Lung (tissue), 12 donors: ENCODE data around the gene SLC19A1. TPM values are rescaled to one million over a fixed set of nuclear protein-coding genes. Genes with fewer than 3 reads are reported as not detected.

Experiments
- ATAC-seq: fragments of 200-7000 bp; cut with Tn5 transposase; one replicate; pipeline ENCODE4 v1.9.1; 2020; ENCODE audit warnings: moderate number of reproducible peaks; ENCODE audit not compliant: insufficient read depth, low FRiP score
- DNase-seq, 3 donors: peaks; one replicate each; pipeline ENCODE4 v3.0.0-alpha.2; 2013 to 2017
- H3K27ac ChIP-seq, 2 donors: one replicate each; pipeline ENCODE4 v1.5.1; 2013; ENCODE audit warnings: mild to moderate bottlenecking in 2 of 2, moderate library complexity in 2 of 2, control low read depth in 1 of 2, inconsistent platforms in 1 of 2, low read depth in 1 of 2, low read length in 1 of 2
- H3K27me3 ChIP-seq, 3 donors: one replicate each; pipeline ENCODE4 v1.5.1; 2013; ENCODE audit warnings: low read length in 2 of 3; ENCODE audit not compliant: control insufficient read depth in 3 of 3, insufficient read depth in 3 of 3
- H3K36me3 ChIP-seq, 4 donors: one replicate each; pipeline ENCODE4 v1.5.1; 2013; ENCODE audit warnings: low read length in 4 of 4, mild to moderate bottlenecking in 1 of 4, moderate library complexity in 1 of 4; ENCODE audit not compliant: control insufficient read depth in 4 of 4, insufficient read depth in 4 of 4
- H3K4me1 ChIP-seq, 5 donors: one replicate each; pipeline ENCODE4 v1.5.1; 2013; ENCODE audit warnings: low read length in 5 of 5, mild to moderate bottlenecking in 2 of 5, moderate library complexity in 1 of 5; ENCODE audit not compliant: control insufficient read depth in 5 of 5, insufficient read depth in 5 of 5
- H3K4me3 ChIP-seq: one replicate; pipeline ENCODE4 v1.5.1; 2013; ENCODE audit warnings: mild to moderate bottlenecking, control low read depth, moderate library complexity
- H3K9ac ChIP-seq, 2 donors: one replicate each; pipeline ENCODE4 v1.5.1; 2013; ENCODE audit warnings: low read length in 2 of 2, control low read depth in 1 of 2; ENCODE audit not compliant: insufficient read depth in 1 of 2
- H3K9me3 ChIP-seq, 4 donors: one replicate each; pipeline ENCODE4 v1.5.1; 2013; ENCODE audit warnings: low read length in 3 of 4, mild to moderate bottlenecking in 1 of 4, moderate library complexity in 1 of 4; ENCODE audit not compliant: control insufficient read depth in 4 of 4, insufficient read depth in 3 of 4
- WGBS, 2 donors: extraction: QIAGEN DNeasy Blood & Tissue Kit; methylation state at CpG; one replicate each; pipeline ENCODE4 v1.1.7; 2013; 5-methylcytosine and 5-hydroxymethylcytosine counted together
- polyA plus RNA-seq, 2 donors: library from polyadenylated mRNA; stranded (reverse); fragments of 200-250 nt; gene quantifications; one replicate each; pipeline ENCODE4 v1.2.1, GENCODE V29; 2013
- total RNA-seq, 2 donors: library from RNA; depleted of rRNA in 1 of 2; stranded (reverse); fragments of >200 nt in 1 of 2; gene quantifications; one replicate each; pipeline ENCODE4 v1.2.1, GENCODE V29; 2014 to 2021
- TF ChIP-seq, protein P1 (sequence below): IDR thresholded peaks from 2 replicates; pipeline ENCODE4 v1.5.1; 2012; ENCODE audit warnings: mild to moderate bottlenecking; ENCODE audit errors: control extremely low read depth, extremely low read depth
- donor health status: control.
- donor health status: control.
- donor health status: Bipolar disorder and iron deficiency.
- donor health status: healthy.
- donor health status: DM: yes; HTN: yes; CAD: no.

Gene SLC19A1
- total and polyA plus RNA-seq, 4 donors, result 23.8 to 42.0 (median 26.2) TPM

DNA sequence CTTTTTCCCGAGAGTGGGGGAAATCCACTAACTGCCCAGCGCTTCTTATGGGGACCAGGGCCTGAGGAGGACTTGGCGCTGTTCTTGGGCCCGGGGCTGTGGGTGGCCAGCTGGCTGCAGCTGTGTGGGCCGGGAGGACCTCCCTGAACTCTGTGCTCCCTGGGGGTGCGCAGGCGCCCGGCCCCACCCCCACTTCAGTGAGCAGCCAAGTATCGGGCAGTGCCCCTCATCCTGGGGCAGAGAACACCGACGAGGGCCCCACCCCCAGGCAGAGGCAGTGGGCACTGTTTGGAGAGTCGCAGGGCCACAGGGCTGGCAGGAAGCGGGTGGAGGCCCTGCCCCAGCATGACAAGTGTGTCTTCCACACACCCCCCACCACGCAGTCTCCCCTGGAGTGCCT is 32.5 kb upstream of the SLC19A1 start:
- Histone ChIP-seq H3K9ac (peak overlapping the region in 1 of 2 donors; percentile 6), H3K27ac (no peak overlapping the region), H3K27me3 (no peaks in the 10 kb centered on the region), H3K4me3 (no peak overlapping the region), H3K9me3 (no peaks in the 10 kb centered on the region), H3K4me1 (peaks cover 0 to 25% (median 11%) of the 10 kb centered on the region in 5 donors), H3K36me3 (no peaks in the 10 kb centered on the region)
- ATAC-seq (no peak), DNase-seq (peak; percentile 65 to 66 (median 65))
- 64 to 79% methylated on average over 14 of the region's 14 CpGs for WGBS, 2 donors
- TF ChIP-seq, protein P1, sequence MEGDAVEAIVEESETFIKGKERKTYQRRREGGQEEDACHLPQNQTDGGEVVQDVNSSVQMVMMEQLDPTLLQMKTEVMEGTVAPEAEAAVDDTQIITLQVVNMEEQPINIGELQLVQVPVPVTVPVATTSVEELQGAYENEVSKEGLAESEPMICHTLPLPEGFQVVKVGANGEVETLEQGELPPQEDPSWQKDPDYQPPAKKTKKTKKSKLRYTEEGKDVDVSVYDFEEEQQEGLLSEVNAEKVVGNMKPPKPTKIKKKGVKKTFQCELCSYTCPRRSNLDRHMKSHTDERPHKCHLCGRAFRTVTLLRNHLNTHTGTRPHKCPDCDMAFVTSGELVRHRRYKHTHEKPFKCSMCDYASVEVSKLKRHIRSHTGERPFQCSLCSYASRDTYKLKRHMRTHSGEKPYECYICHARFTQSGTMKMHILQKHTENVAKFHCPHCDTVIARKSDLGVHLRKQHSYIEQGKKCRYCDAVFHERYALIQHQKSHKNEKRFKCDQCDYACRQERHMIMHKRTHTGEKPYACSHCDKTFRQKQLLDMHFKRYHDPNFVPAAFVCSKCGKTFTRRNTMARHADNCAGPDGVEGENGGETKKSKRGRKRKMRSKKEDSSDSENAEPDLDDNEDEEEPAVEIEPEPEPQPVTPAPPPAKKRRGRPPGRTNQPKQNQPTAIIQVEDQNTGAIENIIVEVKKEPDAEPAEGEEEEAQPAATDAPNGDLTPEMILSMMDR, result no peak

DNA sequence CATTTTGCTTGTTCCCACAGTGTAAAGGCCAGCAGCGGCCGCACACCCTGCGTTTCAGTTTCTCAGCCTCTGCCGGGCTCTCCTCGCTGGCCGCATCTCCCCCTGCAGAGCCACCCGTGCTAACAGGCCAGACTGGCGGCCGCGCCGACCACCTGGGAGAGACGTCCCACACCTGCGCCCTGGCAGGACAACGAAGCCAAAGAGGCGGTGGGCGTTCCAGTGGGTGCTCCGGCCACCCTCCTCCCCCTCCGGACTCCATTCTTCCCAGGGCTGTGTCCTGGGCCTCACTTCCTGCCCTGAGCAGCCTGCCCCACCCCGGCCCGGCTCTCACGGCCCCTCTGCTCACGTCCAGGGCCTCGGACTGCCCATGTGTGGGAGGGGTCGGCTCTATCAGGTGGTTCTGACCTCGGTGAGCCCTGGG is 31.9 kb upstream of the SLC19A1 start:
- Histone ChIP-seq H3K9me3 (no peaks in the 10 kb centered on the region), H3K27ac (no peak overlapping the region), H3K27me3 (no peaks in the 10 kb centered on the region), H3K36me3 (no peaks in the 10 kb centered on the region), H3K9ac (peak overlapping the region in 1 of 2 donors; percentile 6), H3K4me1 (peaks cover 0 to 25% (median 11%) of the 10 kb centered on the region in 5 donors), H3K4me3 (no peak overlapping the region)
- WGBS, 2 donors, result 76 to 85% methylated on average over 25 of the region's 25 CpGs
- no peak for DNase-seq
- no peak for ATAC-seq
- TF ChIP-seq, protein P1, result no peak

DNA sequence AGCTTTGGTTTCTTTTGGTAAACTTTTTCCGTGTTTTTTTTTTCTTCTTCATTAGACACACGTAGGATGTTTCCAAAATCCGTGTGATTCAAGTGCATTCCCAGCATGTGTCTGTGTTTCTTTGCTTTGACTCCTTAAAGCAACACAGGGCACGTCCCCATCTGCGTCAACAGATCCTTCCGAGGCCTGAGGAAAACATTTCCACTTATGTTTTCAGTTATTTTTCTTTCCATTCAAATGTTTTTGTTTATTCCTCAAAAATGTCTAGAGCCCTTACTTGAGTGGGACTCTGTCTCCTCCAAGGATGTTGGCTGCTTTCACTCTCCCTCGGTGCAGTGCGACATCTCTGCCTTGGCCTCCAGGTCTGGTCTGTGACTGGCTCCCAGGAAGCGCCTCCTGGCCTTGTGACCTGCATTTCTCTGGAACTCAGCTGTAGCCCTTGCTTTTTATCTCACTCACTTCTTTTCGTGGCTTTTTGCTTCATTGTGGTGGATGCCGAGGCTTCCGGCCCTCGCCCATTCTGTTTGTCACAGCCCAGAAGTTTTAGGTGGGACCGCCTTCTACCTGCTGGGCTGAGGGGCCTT is 31.3 kb upstream of the SLC19A1 start:
- no peak for DNase-seq

More for the DNA sequence above, 31.3 kb upstream of the SLC19A1 start:
- H3K9ac ChIP-seq, result no peak overlapping the region
- H3K27ac ChIP-seq, result no peak overlapping the region
- peaks cover 0 to 24% (median 11%) of the 10 kb centered on the region in 5 donors for H3K4me1 ChIP-seq
- no peak for ATAC-seq
- H3K36me3 ChIP-seq, result no peaks in the 10 kb centered on the region
- no peaks in the 10 kb centered on the region for H3K27me3 ChIP-seq
- H3K4me3 ChIP-seq, result no peak overlapping the region
- TF ChIP-seq, protein P1, result no peak
- H3K9me3 ChIP-seq, result no peaks in the 10 kb centered on the region
- WGBS, 2 donors, result 69 to 81% methylated on average over 14 of the region's 14 CpGs
